Endothelial cell of hepatic sinusoid (primary cell): Measurements from ENCODE around the gene ALG9.
"Not testable (repeated sequence)": the region's sequence is repeated elsewhere in the genome, so short reads cannot be mapped to it uniquely, and the experiment has no call there.

Source experiments
- in situ Hi-C: cut with HindIII; loops from 2 replicates; pipeline ENCODE4 v1.10.0; 2017; ENCODE audit warnings: low sequenced_read_pairs

ALG9 gene

DNA sequence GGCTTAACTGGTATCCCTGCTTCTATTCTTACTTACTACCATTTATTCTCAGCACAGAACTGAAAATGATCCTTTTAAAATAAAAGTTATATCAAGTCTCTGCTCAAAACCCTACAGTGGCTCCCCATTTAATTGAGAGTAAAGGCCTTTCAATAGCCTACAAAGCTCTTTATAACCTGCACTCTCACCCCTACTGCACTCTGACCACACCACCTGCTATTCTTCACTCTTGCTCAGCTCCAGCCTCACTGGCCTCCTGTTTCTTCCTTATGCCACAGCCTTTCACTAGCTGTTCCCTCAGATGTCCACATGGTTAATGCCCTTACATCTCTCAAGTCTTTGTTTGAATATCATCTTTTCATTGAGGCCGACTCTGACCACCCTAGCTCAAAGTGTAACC, 64.3 kb downstream of the ALG9 start:
- in situ Hi-C loops, result loop anchor here (5.0 kb wide), 1 partner anchor 85 kb away; no protein-coding TSS in a partner anchor

GRCh38 chr11:111801135-111801534, 70.2 kb downstream of the ALG9 start:
- in situ Hi-C loops, result no loop called here

DNA sequence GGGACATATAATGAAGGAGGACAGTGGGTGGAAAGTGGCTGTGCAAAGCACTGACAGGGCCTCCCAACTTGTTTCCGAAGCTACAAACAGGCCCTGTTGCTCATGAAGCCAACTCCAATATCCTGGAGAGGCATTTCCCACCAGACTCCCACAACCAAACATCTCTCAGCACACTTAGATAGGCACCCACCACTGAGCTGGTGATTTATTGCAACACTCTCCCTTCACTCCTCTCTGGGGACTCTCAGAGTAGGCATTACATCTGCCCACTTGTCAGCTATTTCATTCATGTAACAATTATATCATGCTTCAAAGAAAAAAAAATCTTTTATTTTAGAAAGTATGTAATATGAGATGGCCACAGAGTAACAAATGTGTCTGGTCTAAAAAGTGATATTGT, 73.1 kb downstream of the ALG9 start:
- in situ Hi-C loops, result no loop called here

- in situ Hi-C loops, result no loop called here
Measured at GRCh38 chr11:111797145-111797581, 74.2 kb downstream of the ALG9 start.

DNA sequence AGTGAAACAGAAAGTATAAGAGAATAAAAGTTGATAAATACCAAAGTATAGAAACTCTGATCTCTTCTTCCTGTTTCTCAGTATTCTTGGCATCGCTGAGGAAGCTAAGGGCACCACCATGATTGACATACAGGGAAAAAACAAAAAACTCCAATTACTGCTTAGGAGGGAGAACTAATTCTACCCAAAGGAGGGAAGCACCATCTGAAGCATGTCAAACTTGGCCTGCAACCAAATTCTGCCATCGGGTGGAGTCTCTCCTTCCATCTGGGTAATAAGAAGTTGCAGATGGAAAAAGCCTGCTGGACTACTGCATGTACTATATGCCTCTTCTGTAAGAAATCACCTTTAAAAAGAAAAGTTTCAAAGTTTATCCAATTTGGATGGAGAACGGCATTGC, 74.7 kb downstream of the ALG9 start:
- in situ Hi-C loops, result no loop called here

- in situ Hi-C loops, result no loop called here
Measured at GRCh38 chr11:111795334-111795985, 75.9 kb downstream of the ALG9 start.

GRCh38 chr11:111793863-111794262, 77.5 kb downstream of the ALG9 start:
- in situ Hi-C loops, result no loop called here

DNA sequence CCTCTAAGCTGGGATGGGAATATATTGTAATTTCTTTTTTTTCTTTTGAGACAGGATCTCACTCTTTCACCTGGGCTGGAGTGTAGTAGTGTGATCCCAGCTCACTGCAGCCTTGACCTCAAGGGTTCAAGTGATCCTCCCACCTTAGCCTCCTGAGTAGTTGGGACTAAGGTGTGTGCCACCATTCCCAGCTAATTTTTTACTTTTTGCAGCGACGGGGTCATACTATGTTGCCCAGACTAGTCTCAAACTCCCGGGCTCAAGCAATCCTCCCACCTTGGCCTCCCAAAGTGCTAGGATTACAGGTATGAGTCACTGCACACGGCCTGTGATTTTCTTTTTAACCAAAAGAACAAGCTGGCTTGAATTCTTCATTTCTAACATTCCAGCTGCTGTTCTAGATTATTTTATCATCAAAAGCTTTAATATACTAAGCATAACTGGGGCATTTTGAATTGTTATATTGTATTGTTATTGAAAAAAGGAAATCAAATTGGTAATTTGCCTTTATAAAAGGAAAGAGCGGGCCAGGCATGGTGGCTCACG, 78.4 kb downstream of the ALG9 start:
- in situ Hi-C loops, result no loop called here

DNA sequence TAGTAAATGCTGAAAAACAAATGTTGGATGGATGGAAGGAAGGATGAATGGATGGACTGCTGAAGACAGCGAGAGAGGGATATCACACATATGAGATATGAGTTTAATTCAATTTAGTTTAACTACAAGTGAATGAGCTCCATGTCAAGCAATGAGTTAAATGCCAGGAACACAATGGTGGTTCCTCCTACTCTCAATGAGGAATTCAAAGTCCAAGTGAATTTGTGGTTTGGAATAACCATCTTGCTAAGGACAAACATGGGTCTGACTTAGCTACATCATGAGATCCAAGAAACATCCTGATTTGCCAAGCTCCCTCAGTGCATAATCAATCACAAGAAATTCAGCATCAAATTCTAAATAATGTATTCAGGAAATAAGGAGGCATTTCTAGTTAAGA, 79.1 kb downstream of the ALG9 start:
- in situ Hi-C loops, result no loop called here

DNA sequence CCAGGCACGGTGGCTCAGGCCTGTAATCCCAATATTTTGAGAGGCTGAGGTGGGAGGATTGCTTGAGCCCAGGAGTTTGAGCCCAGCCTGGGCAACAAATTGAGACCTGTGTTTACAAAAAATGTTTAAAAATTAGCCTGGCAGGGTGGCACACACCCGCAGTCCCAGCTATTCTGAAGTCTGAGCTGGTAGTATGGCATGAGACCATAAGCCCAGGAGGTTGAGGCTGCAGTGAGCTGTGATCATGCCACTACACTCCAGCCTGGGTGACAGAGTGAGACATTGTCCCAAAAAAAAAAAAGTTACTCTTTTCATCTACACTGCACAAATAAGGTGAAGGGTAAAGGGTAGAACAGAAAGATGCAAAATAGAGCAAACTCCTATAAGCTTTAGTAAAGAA, 82.9 kb downstream of the ALG9 start:
- in situ Hi-C loops, result loop anchor here (5.0 kb wide), 1 partner anchor 201 kb away; no protein-coding TSS in a partner anchor

DNA sequence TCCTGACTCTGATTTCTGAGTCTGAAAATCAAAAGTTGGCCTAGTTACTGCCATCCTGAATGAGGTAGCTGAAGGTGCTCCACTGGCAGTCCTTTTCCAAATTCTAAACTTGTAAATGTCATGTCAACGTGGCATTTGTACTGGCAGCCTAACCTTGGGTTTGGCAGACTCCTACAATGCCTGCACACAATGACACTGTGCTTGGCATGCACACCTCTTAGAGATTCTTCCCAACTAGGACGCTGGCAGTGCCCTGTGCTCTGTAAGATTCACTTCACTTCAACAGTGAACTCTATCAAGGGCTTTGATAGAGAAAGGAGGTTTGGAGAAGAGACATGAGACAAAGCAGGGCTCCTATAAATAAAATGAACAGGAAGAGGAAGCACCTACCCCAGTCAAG, 83.3 kb downstream of the ALG9 start:
- in situ Hi-C loops, result loop anchor here (5.0 kb wide), 1 partner anchor 201 kb away; no protein-coding TSS in a partner anchor

GRCh38 chr11:111785886-111786412, 85.4 kb downstream of the ALG9 start:
- in situ Hi-C loops, result loop anchor here (5.0 kb wide), 1 partner anchor 199 kb away; no protein-coding TSS in a partner anchor

- in situ Hi-C loops, result loop anchor here (5.0 kb wide), 1 partner anchor 198 kb away; no protein-coding TSS in a partner anchor
Measured at GRCh38 chr11:111785076-111785475, 86.3 kb downstream of the ALG9 start.

DNA sequence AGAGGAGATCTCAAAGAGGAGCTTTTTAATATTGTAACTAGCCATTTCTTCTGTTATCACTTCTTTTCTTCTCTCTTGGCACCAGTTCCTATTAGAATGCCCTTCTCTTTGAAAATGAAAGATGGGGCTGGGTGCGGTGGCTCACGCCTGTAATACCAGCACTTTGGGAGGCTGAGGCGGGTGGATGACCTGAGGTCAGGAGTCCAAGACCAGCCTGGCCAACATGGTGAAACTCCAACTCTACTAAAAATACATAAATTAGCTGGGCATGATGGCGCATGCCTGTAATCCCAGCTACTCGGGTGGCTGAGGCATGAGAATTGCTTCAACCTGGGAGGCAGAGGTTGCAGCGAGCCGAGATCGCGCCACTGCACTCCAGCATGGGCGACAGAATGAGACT, 87.1 kb downstream of the ALG9 start:
- in situ Hi-C loops, result not testable (repeated sequence)

DNA sequence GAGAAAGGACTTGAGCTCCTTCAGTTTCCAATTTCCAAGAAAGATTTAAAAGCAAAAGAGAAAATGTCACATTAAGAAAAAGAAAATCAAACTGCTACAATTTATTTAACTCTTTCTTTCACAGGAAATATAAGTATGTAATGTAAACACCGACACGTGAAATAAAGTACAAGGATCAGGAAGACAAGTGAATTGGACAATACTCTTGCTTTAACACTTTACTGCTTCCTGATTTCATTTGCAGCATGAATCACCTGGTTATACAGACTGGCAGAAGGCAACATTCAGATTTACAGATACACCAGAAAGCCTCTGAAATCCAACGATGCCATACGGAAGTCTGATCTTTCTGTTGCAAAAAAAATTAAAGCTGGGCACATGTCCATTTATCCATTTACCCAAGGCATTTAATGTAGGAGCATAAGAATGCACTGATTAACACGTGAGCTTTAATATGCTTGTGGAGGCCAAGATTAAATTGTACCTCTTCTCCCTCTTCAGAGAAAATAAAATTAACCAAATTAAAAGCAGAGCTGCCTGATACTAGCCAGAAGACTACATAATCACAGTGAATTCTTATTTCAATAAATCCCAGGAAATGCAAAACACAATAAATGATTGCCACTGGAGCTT, 89.2 kb downstream of the ALG9 start:
- in situ Hi-C loops, result no loop called here

DNA sequence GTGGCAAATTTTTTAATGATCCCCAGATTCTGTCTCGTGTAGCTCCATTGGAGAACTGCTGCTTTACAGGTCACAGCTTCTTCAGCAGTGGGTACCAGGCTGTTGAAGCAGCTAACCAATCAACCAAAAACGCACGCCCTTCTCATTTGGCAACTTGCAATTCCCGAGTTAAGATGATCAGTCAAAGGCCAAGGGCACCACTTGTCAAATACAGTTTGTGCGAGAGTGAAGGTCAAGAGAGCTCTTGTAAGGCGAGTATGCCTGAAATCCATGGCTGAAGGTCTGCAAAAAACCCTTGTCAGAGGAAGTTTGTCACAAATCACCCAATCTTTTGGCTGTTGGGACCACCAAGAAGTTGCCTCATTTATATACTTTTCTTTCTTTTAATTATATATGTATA, 92.3 kb downstream of the ALG9 start:
- in situ Hi-C loops, result loop anchor here (5.0 kb wide), 1 partner anchor 68 kb away; no protein-coding TSS in a partner anchor

DNA sequence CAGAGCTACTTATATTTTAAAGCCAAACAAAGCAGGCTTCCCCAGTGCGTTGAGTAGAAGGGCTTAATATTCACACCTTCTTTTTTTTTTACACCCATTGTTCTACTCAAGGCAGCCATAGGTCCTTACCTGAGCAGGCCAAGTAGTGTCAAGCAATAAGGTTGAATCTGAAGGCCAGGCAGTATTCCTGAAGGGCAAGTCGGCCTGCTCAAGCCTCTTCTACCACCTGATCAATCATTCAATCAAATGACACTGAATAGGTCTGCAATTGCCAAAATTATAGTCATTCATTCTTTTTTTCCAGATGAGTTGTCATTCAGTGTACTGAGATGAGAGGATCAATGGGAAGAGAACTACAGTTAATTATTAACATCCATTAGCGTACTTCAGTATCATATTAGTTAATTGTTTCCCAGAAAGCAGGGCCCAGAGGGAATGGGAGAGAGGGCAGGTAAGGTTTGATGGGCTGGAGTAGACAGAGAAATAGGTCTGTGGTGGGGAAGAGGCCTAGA, 93.3 kb downstream of the ALG9 start:
- in situ Hi-C loops, result loop anchor here (5.0 kb wide), 1 partner anchor 69 kb away; no protein-coding TSS in a partner anchor

GRCh38 chr11:111777094-111778046, 94.0 kb downstream of the ALG9 start:
- in situ Hi-C loops, result loop anchor here (5.0 kb wide), 1 partner anchor 70 kb away; no protein-coding TSS in a partner anchor

DNA sequence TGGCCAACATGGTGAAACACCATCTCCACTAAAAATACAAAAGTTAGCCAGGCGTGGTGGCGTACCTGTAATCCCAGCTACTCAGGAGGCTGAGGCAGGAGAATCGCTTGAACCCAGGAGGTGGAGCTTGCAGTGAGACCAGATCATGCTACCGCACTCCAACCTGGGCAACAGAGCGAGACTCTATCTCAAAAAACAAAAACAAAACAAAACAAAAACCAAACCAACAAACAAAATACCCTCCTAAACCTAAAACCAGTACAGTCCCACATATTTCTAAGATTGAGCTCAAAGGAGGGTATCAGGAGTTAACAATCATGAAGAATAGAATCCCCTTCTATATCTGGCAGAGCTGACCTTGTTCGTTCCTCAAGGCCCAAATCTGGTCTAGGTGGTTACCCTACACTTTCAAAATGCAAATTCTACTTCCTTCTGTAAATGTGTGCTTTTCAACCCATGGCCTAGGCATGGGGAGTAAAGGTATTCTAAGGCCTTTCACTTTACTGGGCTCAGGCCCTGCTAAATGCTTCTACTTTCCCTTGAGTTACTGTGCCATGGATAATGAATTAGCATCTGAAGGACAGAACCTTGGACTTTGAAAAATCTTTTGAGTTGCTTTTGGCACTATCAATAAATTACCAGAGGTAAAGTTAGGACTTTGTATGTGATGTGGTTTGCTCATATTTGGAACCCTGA, 94.8 kb downstream of the ALG9 start:
- in situ Hi-C loops, result loop anchor here (5.0 kb wide), 1 partner anchor 71 kb away; no protein-coding TSS in a partner anchor
